ENCODE measurements around the gene SLC18A2.
"Not testable (repeated sequence)": the region's sequence is repeated elsewhere in the genome, so short reads cannot be mapped to it uniquely, and the experiment has no call there.

Gene SLC18A2

GRCh38 chr10:117266812-117267211 lies 25.9 kb downstream of the SLC18A2 start:
- Histone ChIP-seq H3K9me3 (ENCODE audit: control insufficient read depth, insufficient read depth, low read length) (no peaks in the 10 kb centered on the region), H3K4me3 (ENCODE audit: low read depth, low read length) (no peak overlapping the region), H3K27me3 (ENCODE audit: control insufficient read depth, insufficient read depth, low read length) (no peaks in the 10 kb centered on the region), H3K9ac (ENCODE audit: low read depth, low read length) (no peak overlapping the region), H3K27ac (ENCODE audit: low read depth, low read length) (no peak overlapping the region), H3K4me1 (ENCODE audit: control insufficient read depth, insufficient read depth, low read length) (no peaks in the 10 kb centered on the region), H3K36me3 (ENCODE audit: control insufficient read depth, insufficient read depth, low read length) (no peaks in the 10 kb centered on the region)

- no peak overlapping the region for H3K27ac ChIP-seq (ENCODE audit: low read depth, low read length)
- no peaks in the 10 kb centered on the region for H3K36me3 ChIP-seq (ENCODE audit: control insufficient read depth, insufficient read depth, low read length)
- H3K4me1 ChIP-seq (ENCODE audit: control insufficient read depth, insufficient read depth, low read length) = no peaks in the 10 kb centered on the region
- H3K4me3 ChIP-seq (ENCODE audit: low read depth, low read length) = no peak overlapping the region
- no peak overlapping the region for H3K9ac ChIP-seq (ENCODE audit: low read depth, low read length)
- H3K9me3 ChIP-seq (ENCODE audit: control insufficient read depth, insufficient read depth, low read length) = no peaks in the 10 kb centered on the region
- no peaks in the 10 kb centered on the region for H3K27me3 ChIP-seq (ENCODE audit: control insufficient read depth, insufficient read depth, low read length)
Measured at GRCh38 chr10:117268258-117268657, 27.3 kb downstream of the SLC18A2 start.

GRCh38 chr10:117268907-117269306 lies 28.0 kb downstream of the SLC18A2 start:
- Histone ChIP-seq H3K4me1 (ENCODE audit: control insufficient read depth, insufficient read depth, low read length) (no peaks in the 10 kb centered on the region), H3K27me3 (ENCODE audit: control insufficient read depth, insufficient read depth, low read length) (no peaks in the 10 kb centered on the region), H3K36me3 (ENCODE audit: control insufficient read depth, insufficient read depth, low read length) (no peaks in the 10 kb centered on the region), H3K27ac (ENCODE audit: low read depth, low read length) (no peak overlapping the region), H3K9ac (ENCODE audit: low read depth, low read length) (no peak overlapping the region), H3K4me3 (ENCODE audit: low read depth, low read length) (no peak overlapping the region), H3K9me3 (ENCODE audit: control insufficient read depth, insufficient read depth, low read length) (no peaks in the 10 kb centered on the region)

GRCh38 chr10:117271427-117271826 lies 30.5 kb downstream of the SLC18A2 start:
- H3K27me3 ChIP-seq (ENCODE audit: control insufficient read depth, insufficient read depth, low read length) = no peaks in the 10 kb centered on the region
- H3K9ac ChIP-seq (ENCODE audit: low read depth, low read length) = no peak overlapping the region
- no peak overlapping the region for H3K27ac ChIP-seq (ENCODE audit: low read depth, low read length)
- no peaks in the 10 kb centered on the region for H3K9me3 ChIP-seq (ENCODE audit: control insufficient read depth, insufficient read depth, low read length)
- no peaks in the 10 kb centered on the region for H3K36me3 ChIP-seq (ENCODE audit: control insufficient read depth, insufficient read depth, low read length)
- H3K4me3 ChIP-seq (ENCODE audit: low read depth, low read length) = no peak overlapping the region
- H3K4me1 ChIP-seq (ENCODE audit: control insufficient read depth, insufficient read depth, low read length) = no peaks in the 10 kb centered on the region

- no peaks in the 10 kb centered on the region for H3K9me3 ChIP-seq (ENCODE audit: control insufficient read depth, insufficient read depth, low read length)
- no peaks in the 10 kb centered on the region for H3K27me3 ChIP-seq (ENCODE audit: control insufficient read depth, insufficient read depth, low read length)
- H3K27ac ChIP-seq (ENCODE audit: low read depth, low read length) = no peak overlapping the region
- H3K9ac ChIP-seq (ENCODE audit: low read depth, low read length) = no peak overlapping the region
- H3K36me3 ChIP-seq (ENCODE audit: control insufficient read depth, insufficient read depth, low read length) = no peaks in the 10 kb centered on the region
- no peaks in the 10 kb centered on the region for H3K4me1 ChIP-seq (ENCODE audit: control insufficient read depth, insufficient read depth, low read length)
- no peak overlapping the region for H3K4me3 ChIP-seq (ENCODE audit: low read depth, low read length)
Measured at GRCh38 chr10:117272195-117273076, 31.5 kb downstream of the SLC18A2 start.

GRCh38 chr10:117273980-117274379 lies 33.1 kb downstream of the SLC18A2 start:
- Histone ChIP-seq H3K4me1 (ENCODE audit: control insufficient read depth, insufficient read depth, low read length) (no peaks in the 10 kb centered on the region), H3K36me3 (ENCODE audit: control insufficient read depth, insufficient read depth, low read length) (no peaks in the 10 kb centered on the region), H3K9me3 (ENCODE audit: control insufficient read depth, insufficient read depth, low read length) (no peaks in the 10 kb centered on the region), H3K9ac (ENCODE audit: low read depth, low read length) (no peak overlapping the region), H3K27ac (ENCODE audit: low read depth, low read length) (no peak overlapping the region), H3K4me3 (ENCODE audit: low read depth, low read length) (no peak overlapping the region), H3K27me3 (ENCODE audit: control insufficient read depth, insufficient read depth, low read length) (no peaks in the 10 kb centered on the region)

- no peaks in the 10 kb centered on the region for H3K27me3 ChIP-seq (ENCODE audit: control insufficient read depth, insufficient read depth, low read length)
- no peak overlapping the region for H3K27ac ChIP-seq (ENCODE audit: low read depth, low read length)
- H3K36me3 ChIP-seq (ENCODE audit: control insufficient read depth, insufficient read depth, low read length) = no peaks in the 10 kb centered on the region
- H3K9me3 ChIP-seq (ENCODE audit: control insufficient read depth, insufficient read depth, low read length) = no peaks in the 10 kb centered on the region
- no peaks in the 10 kb centered on the region for H3K4me1 ChIP-seq (ENCODE audit: control insufficient read depth, insufficient read depth, low read length)
- no peak overlapping the region for H3K9ac ChIP-seq (ENCODE audit: low read depth, low read length)
- H3K4me3 ChIP-seq (ENCODE audit: low read depth, low read length) = no peak overlapping the region
Measured at GRCh38 chr10:117274509-117274908, 33.6 kb downstream of the SLC18A2 start.

- no peak overlapping the region for H3K4me3 ChIP-seq (ENCODE audit: low read depth, low read length)
- H3K9ac ChIP-seq (ENCODE audit: low read depth, low read length) = no peak overlapping the region
- H3K4me1 ChIP-seq (ENCODE audit: control insufficient read depth, insufficient read depth, low read length) = no peaks in the 10 kb centered on the region
- no peak overlapping the region for H3K27ac ChIP-seq (ENCODE audit: low read depth, low read length)
- H3K27me3 ChIP-seq (ENCODE audit: control insufficient read depth, insufficient read depth, low read length) = no peaks in the 10 kb centered on the region
- no peaks in the 10 kb centered on the region for H3K36me3 ChIP-seq (ENCODE audit: control insufficient read depth, insufficient read depth, low read length)
- H3K9me3 ChIP-seq (ENCODE audit: control insufficient read depth, insufficient read depth, low read length) = no peaks in the 10 kb centered on the region
Measured at GRCh38 chr10:117275121-117275520, 34.2 kb downstream of the SLC18A2 start.

- no peak overlapping the region for H3K27ac ChIP-seq (ENCODE audit: low read depth, low read length)
- no peak overlapping the region for H3K4me3 ChIP-seq (ENCODE audit: low read depth, low read length)
- no peaks in the 10 kb centered on the region for H3K36me3 ChIP-seq (ENCODE audit: control insufficient read depth, insufficient read depth, low read length)
- H3K9me3 ChIP-seq (ENCODE audit: control insufficient read depth, insufficient read depth, low read length) = no peaks in the 10 kb centered on the region
- H3K4me1 ChIP-seq (ENCODE audit: control insufficient read depth, insufficient read depth, low read length) = no peaks in the 10 kb centered on the region
- H3K27me3 ChIP-seq (ENCODE audit: control insufficient read depth, insufficient read depth, low read length) = no peaks in the 10 kb centered on the region
- H3K9ac ChIP-seq (ENCODE audit: low read depth, low read length) = no peak overlapping the region
Measured at GRCh38 chr10:117277675-117278074, 36.8 kb downstream of the SLC18A2 start.

GRCh38 chr10:117284716-117285494 lies 44.0 kb downstream of the SLC18A2 start:
- Histone ChIP-seq H3K36me3 (ENCODE audit: control insufficient read depth, insufficient read depth, low read length) (peaks cover 43% of the 10 kb centered on the region), H3K27me3 (ENCODE audit: control insufficient read depth, insufficient read depth, low read length) (no peaks in the 10 kb centered on the region), H3K4me1 (ENCODE audit: control insufficient read depth, insufficient read depth, low read length) (no peaks in the 10 kb centered on the region), H3K4me3 (ENCODE audit: low read depth, low read length) (no peak overlapping the region), H3K9ac (ENCODE audit: low read depth, low read length) (no peak overlapping the region), H3K27ac (ENCODE audit: low read depth, low read length) (no peak overlapping the region), H3K9me3 (ENCODE audit: control insufficient read depth, insufficient read depth, low read length) (no peaks in the 10 kb centered on the region)

GRCh38 chr10:117290872-117291271 lies 50.0 kb downstream of the SLC18A2 start:
- H3K9ac ChIP-seq (ENCODE audit: low read depth, low read length); H3K27me3 ChIP-seq (ENCODE audit: control insufficient read depth, insufficient read depth, low read length); H3K4me3 ChIP-seq (ENCODE audit: low read depth, low read length); H3K27ac ChIP-seq (ENCODE audit: low read depth, low read length); H3K9me3 ChIP-seq (ENCODE audit: control insufficient read depth, insufficient read depth, low read length); H3K4me1 ChIP-seq (ENCODE audit: control insufficient read depth, insufficient read depth, low read length): not testable (repeated sequence)
- peaks cover 16% of the 10 kb centered on the region for H3K36me3 ChIP-seq (ENCODE audit: control insufficient read depth, insufficient read depth, low read length)

Measured in HUES48 (cell line).